HL-60/S4 treated with retinoic acid at 250 ng/mL for 4 days and 3 days (cell line): Measurements from ENCODE around the gene PCDH12.

Source experiments
- in situ Hi-C: fragments of 300-500 bp; cut with MboI; formaldehyde crosslinking; loops from 2 replicates; pipeline ENCODE4 v1.7.0; 2022; ENCODE audit warnings: low sequenced_read_pairs

The PCDH12 gene

GRCh38 chr5:141958113-141958512 lies at the start of gene PCDH12:
PCDH12 (minus strand) TSS chr5:141958202; CDS start chr5:141957851, 351 bp downstream.
- in situ Hi-C loops, result loop anchor here (10.0 kb wide), 1 partner anchor 283 kb away; no protein-coding TSS in a partner anchor

- in situ Hi-C loops, result loop anchor here (10.0 kb wide), 1 partner anchor 128 kb away; no protein-coding TSS in a partner anchor
Observed at GRCh38 chr5:142007237-142007544, 49.2 kb upstream of the PCDH12 start.

- in situ Hi-C loops, result loop anchor here (10.0 kb wide), 1 partner anchor 128 kb away; no protein-coding TSS in a partner anchor
Observed at GRCh38 chr5:142006363-142007236, 48.6 kb upstream of the PCDH12 start.

- in situ Hi-C loops, result loop anchor here (10.0 kb wide), 1 partner anchor 131 kb away; no protein-coding TSS in a partner anchor
Observed at GRCh38 chr5:142003266-142003800, 45.3 kb upstream of the PCDH12 start.

GRCh38 chr5:142000704-142001484 lies 42.9 kb upstream of the PCDH12 start:
- in situ Hi-C loops, result loop anchor here (10.0 kb wide), 1 partner anchor 134 kb away; no protein-coding TSS in a partner anchor

- in situ Hi-C loops, result loop anchor here (10.0 kb wide), 1 partner anchor 135 kb away; no protein-coding TSS in a partner anchor
Observed at GRCh38 chr5:142000173-142000572, 42.2 kb upstream of the PCDH12 start.

- in situ Hi-C loops, result no loop called here
Observed at GRCh38 chr5:141997358-141997960, 39.5 kb upstream of the PCDH12 start.

- in situ Hi-C loops, result no loop called here
Observed at GRCh38 chr5:141995656-141996055, 37.7 kb upstream of the PCDH12 start.

GRCh38 chr5:141994511-141995136 lies 36.6 kb upstream of the PCDH12 start:
- in situ Hi-C loops, result no loop called here

GRCh38 chr5:141992349-141992963 lies 34.5 kb upstream of the PCDH12 start:
- in situ Hi-C loops, result no loop called here

- in situ Hi-C loops, result no loop called here
Observed at GRCh38 chr5:141989720-141990119, 31.7 kb upstream of the PCDH12 start.

- in situ Hi-C loops, result no loop called here
Observed at GRCh38 chr5:141986072-141986471, 28.1 kb upstream of the PCDH12 start.

- in situ Hi-C loops, result no loop called here
Observed at GRCh38 chr5:141982626-141983025, 24.6 kb upstream of the PCDH12 start.

GRCh38 chr5:141978389-141978788 lies 20.4 kb upstream of the PCDH12 start:
- in situ Hi-C loops, result no loop called here

GRCh38 chr5:141976176-141976575 lies 18.2 kb upstream of the PCDH12 start:
- in situ Hi-C loops, result no loop called here

- in situ Hi-C loops, result no loop called here
Observed at GRCh38 chr5:141973871-141974595, 16.0 kb upstream of the PCDH12 start.

- in situ Hi-C loops, result no loop called here
Observed at GRCh38 chr5:141969783-141970771, 12.1 kb upstream of the PCDH12 start.

GRCh38 chr5:141968914-141969608 lies 11.1 kb upstream of the PCDH12 start, which contains the start of gene RNF14:
RNF14 (plus strand) TSS chr5:141969105; CDS start chr5:141973589, 4,484 bp downstream.
- in situ Hi-C loops, result no loop called here
